NCI-H82 treated with DMSO at 0.1 percent for 48 hours (cell line): ENCODE measurements around the gene OPN3.

Source experiments
- DNase-seq: peaks from one replicate; lab custom pipeline; 2025; ENCODE audit not compliant: unreplicated experiment; lab: John Stamatoyannopoulos, UW

The OPN3 gene

DNA sequence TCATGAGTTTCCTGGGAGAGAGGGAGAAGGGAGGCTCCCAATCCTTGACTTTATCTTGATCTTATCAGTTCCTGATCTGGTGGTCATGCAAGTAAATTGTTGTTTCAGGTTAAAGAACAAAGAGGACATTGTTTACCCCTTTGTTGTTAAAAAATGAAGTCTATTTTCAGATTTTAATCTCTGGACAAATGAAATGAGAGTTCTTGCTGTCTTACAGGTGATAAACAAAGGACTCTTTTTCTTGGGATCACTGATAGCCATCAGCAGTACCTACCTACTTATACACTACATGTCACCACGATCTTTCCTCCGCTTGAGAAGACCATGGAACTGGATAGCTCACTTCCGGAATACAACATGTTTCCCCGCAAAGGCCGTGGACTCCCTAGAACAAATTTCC lies 48.4 kb downstream of the OPN3 start:
- no peak for DNase-seq

DNA sequence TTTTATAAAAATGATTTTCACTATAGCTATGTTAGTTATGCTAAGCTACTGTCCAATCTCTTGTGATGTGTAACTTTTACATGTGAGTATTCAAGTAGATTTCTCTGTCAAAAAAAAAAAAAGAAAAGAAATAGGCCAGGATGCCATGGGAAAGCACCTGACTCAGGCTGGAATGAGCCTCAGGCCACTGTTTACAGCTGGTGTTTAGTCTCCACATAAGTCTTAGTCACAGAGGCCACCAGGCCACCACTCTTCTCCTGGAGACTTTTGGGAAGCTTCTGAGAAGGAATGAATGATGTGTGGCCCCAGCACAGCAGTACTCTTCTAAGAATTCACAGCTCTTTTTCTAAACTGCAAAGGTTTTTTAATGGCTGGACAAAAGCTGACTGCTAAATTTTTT lies 48.9 kb downstream of the OPN3 start:
- no peak for DNase-seq

DNA sequence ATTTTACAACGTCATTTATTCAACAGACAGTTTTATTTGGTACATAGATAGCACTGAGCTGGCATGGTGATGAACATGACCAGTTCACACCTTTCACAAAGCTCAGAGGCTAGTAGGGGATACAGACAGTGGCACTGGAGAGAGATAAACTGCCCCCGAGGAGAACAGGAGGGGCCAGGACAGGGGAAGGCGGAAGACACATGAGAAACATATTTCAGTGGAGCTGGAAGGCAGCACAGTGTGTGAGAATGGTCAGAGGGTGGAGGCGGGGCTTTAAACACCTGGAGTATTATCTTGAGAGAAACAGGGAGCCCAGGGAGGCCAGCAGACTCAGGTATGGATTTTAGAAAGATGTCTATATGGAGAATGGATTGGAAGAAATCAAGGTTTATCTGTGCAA lies 49.5 kb downstream of the OPN3 start:
- no peak for DNase-seq

DNA sequence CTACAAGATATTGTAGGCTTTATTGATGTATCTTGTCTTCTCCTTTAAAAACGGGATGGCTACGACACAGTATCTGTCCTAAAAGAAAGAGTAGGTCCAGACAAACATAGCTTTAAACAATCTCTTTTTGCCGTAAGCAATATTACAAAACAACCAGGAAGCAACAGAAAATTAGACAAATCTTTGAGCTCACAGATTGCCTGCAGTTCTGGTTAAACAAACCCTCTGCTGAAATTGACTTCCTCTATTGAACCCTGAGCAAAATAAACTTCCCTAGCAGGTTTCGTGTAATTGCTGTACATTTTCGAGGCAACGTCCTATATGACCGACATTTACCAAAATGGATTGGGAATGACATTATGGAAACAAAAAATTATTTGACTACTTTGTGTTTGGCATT lies 50.6 kb downstream of the OPN3 start:
- DNase-seq: no peak

DNA sequence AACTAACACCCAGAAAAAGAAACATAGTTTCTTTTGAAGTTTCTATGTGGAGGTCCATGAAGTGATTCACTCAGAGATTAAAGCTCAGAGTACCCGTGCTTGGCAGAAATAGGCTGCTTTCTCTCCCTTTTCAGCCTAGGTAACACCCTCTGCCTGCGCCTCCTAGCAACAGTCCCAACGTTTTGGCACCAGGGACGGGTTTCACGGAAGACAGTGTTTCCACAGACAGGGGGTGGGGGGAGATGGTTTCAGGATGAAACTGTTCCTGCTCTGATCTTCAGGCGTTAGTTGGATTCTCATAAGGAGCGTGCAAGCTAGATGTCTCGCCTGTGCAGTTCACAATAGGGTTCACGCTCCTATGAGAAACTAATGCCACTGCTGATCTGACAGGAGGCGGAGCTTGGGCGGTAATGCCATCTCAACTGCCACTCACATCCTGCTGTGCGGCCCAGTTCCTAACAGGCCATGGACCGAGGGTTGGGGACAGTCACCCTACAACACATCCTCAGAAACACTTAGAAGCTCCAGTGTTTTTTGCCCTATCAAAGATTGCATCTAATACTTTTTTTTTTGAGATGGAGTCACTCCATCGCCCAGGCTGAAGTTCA lies 53.2 kb downstream of the OPN3 start:
- no peak for DNase-seq

DNA sequence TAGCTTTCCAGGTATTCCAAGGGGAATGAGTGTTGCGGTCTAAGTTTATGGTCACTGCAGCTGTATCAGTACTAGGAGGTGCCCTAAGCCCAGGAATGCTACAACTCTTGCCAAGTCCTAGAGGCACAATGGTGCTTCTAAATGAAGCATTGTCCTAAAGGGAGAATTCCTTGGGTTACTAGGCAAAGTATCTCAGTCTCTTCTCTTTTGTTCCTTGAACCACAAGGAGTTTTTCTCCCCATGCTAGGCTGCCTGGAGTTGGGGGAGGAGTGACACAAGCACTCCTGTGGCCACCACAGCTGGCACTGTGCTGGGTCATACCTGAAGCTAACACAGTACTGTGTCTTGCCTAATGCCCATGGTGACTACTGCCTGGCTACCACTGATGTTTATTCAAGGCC lies 57.2 kb downstream of the OPN3 start:
- no peak for DNase-seq

DNA sequence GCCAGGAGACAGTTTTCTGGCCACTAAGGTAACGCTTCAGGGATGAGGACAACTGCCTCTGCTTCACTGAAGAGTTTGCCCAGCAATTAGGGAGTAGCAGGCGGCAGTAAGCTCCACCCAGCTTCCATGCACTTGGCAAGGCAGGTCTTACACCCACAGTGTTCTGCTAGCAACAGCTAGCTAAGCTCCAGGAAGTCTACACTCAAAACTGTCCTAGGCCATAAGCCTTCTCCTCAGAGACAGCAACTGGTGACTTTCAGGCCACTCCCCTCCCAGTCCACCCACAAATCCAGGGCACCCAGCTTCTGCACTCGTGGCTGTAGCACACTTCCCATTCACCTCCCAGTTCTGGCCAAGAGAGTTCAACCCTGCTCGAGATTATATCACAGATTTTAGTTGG lies 60.7 kb downstream of the OPN3 start:
- no peak for DNase-seq

DNA sequence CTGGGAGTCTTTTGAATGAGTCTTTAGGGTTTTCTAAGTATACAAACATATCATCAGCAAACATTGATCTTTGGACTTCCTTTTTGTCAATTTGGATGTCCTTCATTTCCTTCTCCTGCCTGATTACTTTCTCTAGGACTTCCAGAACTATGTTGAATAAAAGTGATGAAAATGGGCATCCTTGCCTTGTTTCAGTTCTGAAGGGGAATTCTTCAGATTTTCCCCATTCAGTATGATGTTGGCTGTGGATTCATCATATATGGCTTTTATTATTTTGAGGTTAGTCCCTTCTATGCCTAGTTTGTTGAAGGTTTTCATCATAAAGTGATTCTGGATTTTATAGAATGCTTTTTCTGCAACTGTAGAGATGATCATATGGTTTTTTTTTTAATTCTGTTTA lies 66.0 kb downstream of the OPN3 start:
- no peak for DNase-seq

DNA sequence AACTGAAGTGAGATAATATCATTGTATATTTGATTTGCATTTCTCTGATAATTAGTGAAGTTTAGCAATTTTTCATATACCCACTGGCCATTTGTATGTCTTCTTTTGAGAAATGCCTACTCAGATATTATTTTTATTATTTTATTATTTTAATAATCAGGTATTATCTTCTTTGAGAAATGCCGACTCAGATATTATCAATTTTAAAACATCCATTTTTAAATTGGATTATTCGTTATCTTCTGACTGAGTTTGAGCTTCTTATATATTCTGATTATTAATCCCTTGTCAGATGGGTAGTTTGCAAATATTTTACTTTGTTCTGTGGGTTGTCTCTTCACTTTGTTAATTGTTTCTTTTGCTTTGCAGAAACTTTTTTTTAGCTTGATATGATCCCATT lies 70.3 kb downstream of the OPN3 start:
- no peak for DNase-seq

DNA sequence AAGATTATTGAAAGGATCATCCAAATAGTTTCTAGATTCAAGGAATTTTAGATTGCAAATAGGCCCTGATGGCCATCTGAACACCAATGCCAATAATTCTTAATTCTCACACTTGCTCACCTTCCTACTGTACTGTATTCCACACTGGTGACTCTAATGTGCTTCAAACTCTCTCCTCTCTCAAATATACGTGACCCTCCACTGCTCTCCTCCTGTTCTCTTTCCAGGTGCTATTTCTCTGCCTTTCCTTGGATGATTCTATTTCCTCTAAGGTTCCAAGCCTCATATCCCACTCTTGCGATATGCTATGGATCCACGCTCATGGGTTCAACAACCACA lies 79.4 kb downstream of the OPN3 start:
- DNase-seq: no peak

DNA sequence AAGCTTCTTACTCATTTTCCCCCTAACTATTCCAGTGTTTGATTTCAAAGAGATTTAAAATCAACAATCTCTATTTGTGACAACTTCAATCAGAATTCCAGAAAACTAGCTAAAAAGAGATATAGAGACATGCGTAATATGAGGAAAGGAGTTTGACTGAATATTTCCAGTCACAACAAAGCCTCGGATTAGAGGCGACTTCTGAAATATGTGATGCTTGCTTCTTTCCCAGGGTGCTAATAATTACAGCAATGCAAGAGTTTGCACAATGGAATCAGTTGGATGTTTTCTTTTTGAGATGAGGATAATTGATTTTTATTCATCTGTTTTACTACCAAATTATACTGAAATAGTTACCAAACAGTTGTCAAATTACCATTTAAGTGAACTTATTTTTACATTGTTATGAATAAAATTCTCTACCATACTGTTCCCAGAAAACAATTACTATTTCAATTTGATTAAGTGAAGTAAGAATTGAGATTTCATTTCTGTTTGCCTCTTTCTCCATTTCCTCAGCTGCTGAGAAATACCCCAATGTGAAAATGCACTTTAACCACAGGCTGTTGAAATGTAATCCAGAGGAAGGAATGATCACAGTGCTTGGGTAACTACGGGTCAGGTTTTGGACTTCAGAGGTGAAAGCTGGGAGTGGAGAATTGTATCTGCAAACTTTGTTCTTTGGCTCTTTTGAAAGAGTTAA lies 79.9 kb downstream of the OPN3 start:
- DNase-seq: no peak

DNA sequence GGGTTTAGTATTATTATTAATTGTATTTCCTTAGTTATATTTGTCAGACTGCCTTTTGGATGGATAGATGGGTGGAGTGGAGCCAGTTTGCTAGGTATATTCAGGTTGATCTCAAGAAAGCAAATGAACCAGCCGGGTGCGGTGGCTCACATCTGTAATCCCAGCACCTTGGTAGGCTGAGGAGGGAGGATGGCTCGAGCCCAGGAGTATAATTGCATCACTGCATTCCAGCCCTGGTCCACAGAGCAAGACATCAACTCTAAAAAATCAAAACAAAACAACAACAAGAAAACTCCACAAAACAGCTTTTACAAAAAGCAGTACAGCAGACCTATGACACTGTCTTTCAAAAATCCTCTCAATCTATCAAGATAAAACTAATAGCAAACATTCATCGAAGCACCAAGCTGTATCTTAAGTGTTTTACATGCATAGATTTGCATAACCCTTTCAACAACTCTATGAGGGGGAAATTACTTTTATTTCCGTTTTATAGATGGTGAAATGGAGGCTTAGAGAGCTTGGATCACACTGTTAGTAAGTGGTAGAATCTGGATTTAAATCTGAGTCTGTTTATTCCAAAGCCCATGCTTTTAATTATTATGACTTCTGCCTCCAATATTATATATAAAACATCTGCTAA lies 82.5 kb downstream of the OPN3 start:
- DNase-seq: no peak

DNA sequence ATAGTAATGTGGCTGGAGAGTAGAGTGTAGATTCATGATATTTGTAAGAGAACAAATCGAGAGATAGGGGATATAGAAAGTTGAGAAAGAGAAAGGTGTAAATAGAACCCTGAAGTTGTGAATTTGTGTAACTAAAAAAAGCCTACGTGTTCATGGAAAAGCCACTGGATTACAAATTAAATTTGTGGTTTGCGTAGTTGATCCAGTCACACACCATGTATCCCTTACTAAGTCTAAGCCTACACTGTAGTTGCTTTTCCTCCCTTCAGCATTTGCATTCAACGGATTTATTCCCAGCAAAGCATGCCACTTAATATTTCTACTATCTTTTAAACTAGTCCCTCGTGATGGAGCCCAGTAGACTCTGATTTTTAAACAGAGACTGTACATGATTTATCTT lies 83.1 kb downstream of the OPN3 start:
- DNase-seq: no peak

DNA sequence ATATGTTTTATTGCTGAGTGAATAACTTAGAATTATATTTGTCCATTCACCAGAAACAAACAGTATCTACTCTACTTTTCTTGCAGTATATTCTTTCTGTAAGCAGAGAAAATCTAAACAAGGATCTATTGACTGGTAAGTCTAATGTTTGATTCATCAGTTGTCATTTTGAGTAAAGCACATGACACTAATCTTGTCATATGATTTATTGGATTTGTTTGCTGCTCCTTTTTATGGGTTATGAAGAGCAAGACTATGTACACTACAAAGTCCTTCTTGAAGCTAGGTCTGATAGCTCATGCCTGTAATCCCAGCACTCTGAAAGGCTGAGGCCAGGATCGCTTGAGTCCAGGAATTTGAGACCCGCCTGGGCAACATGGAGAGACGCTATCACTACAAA lies 84.6 kb downstream of the OPN3 start:
- DNase-seq: no peak

DNA sequence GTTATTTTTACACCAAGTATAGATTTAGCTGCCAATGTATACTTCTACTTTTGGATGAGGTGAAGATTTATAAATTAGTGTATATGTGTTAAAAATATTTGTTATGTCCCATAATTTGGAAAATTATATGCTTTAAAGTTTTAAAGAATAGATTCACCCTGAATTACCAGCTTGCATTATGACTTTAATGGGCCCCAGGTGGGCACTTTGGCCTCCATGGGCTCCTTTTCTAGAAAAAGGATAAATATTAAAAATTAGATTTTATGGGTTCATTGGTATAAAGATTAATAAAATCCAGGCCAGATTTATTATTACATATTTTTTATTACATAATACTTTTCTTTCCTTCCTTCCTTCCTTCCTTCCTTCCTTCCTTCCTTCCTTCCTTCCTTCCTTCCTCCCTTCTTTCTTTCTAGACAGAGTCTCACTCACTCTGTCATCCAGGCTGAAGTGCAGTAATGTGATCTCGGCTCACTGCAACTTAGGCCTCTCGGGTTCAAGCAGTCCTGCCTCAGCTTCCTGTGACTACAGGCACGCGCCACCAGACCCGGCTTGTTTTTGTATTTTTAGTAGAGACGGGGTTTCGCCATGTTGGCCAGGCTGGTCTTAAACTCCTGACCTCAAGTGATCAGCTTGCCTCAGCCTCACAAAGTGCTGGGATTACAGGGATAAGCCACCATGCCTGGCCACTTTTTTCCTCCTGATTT lies 86.1 kb downstream of the OPN3 start:
- DNase-seq: no peak

DNA sequence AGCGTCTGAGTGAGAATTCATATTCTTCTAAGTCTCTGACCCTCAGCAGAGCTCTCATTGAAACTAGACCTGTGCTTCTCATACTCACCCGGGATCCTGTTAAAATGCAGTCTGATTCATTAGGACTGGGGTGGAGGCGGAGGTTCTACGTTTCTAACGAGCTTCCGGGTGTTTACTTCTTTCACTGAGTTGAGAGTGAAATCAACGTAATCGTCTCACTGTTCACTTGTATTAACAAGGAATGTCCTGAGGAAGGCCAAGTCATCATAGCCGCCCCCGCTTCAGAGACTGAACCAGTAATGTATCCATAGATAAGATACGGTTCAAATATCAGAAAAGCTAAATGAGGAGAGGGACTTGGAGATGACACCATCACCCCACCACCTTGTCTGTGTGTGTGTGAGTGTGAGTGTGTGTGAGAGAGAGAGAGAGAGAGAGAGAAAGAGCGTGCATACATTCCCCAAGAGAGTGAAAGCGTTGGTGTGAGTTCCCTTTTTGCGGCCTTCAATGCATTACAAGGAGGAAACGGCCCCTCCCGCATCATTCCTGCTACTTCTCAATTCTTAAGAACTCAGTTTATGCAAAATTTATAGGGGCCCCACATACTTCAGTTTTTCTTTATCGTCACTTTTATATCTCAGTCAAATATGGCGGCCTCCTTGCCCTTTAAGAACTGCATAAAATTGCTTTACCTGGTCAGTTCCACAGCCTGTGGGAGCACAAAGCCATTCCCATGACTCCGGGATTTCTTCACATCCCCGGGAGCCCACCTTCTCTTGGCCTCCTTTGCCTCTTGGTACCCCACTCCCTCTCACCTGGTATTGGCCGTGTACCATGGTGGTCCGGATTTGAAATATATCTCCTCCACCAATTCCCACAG lies 88.2 kb downstream of the OPN3 start:
- no peak for DNase-seq

DNA sequence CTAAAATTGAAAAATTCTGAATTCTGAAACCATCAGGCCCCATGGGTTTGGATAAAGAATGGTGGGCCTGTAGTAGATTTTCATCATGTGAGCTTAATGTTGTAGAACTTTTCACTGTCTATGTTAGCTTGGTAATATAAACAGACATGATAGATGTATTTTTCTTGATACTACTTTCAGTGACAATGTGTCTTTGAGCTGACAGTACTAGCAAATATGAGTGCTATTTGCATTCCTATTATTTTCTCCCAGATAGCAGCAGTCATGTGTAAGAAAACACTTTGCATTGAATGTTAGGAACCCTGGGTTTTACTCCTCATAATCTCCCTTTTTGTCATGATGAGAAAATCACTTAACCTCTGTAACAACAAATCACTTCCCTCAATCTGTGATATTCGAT lies 89.9 kb downstream of the OPN3 start:
- no peak for DNase-seq

DNA sequence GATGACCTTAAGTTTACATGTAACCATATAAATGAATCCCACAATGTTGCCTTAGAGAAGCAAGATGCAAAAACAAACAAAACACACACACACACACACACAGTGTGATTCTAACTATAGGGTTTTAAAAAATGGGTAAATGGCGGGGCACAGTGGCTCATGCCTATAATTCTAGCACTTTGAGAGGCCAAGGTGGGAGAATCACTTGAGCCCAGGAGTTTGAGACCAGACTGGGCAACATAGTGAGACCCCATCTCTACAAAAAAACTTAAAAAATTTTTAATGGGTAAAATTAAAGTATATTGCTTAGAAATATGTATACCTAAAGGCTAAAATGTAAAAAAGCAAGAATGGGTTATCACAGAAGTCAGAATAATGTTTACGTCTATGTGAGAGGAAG lies 92.2 kb downstream of the OPN3 start:
- no peak for DNase-seq
